IMR-90 (cell line): ENCODE data around the gene GCNA. TPM values are rescaled to one million over a fixed set of nuclear protein-coding genes. Genes with fewer than 3 reads are reported as not detected.
A peak's percentile ranks its signal among the peaks of the same experiment; 100 is the strongest.
"Not testable (repeated sequence)": the region's sequence is repeated elsewhere in the genome, so short reads cannot be mapped to it uniquely, and the experiment has no call there.

ENCODE experiments used
- ATAC-seq: fragments of 200-7000 bp; cut with Tn5 transposase; 2 replicates; pipeline ENCODE4 v1.9.1; 2020; ENCODE audit warnings: low read depth, mild to moderate bottlenecking, moderate library complexity
- BruUV-seq: library from RNA; stranded (reverse); fragments of 400-500 nt; replicated peaks from 2 replicates; lab custom pipeline; 2021; lab: Mats Ljungman, UMichigan
- CTCF ChIA-PET: fragments of 300-600 bp; formaldehyde crosslinking; extraction: SDS; loops from one replicate; lab custom pipeline; 2021; ENCODE audit warnings: antibody characterized with exemption; lab: Yijun Ruan, JAX
- POLR2A ChIA-PET: fragments of 300-600 bp; sonication (Branson Sonifier 250); formaldehyde crosslinking; loops from one replicate; lab custom pipeline; 2022; ENCODE audit warnings: antibody characterized with exemption; ENCODE audit not compliant: unreplicated experiment; lab: Charles Lee
- DNase-seq: peaks from one replicate; pipeline ENCODE4 v3.0.0; 2013
- H2AFZ ChIP-seq: replicated peaks from 2 replicates; pipeline ENCODE3; 2013; ENCODE audit warnings: low read length, mild to moderate bottlenecking; ENCODE audit not compliant: poor library complexity
- H2AK5ac ChIP-seq: 2 replicates; pipeline ENCODE4 v1.6.1; 2013; ENCODE audit warnings: low read depth, low read length, inconsistent platforms
- H2AK9ac ChIP-seq: replicated peaks from 2 replicates; pipeline ENCODE3; 2013; ENCODE audit warnings: mild to moderate bottlenecking, low read depth, low read length, moderate library complexity; ENCODE audit not compliant: poor library complexity
- H2BK120ac ChIP-seq: 2 replicates; pipeline ENCODE4 v1.6.1; 2013; ENCODE audit warnings: low read depth, low read length, inconsistent platforms
- H2BK15ac ChIP-seq: 3 replicates; pipeline ENCODE4 v1.6.1; 2013; ENCODE audit warnings: low read depth, low read length, inconsistent platforms
- H2BK20ac ChIP-seq: 2 replicates; pipeline ENCODE4 v1.6.1; 2013; ENCODE audit warnings: low read depth, mild to moderate bottlenecking, inconsistent platforms, low read length, moderate library complexity
- H2BK5ac ChIP-seq: 2 replicates; pipeline ENCODE4 v1.6.1; 2013; ENCODE audit warnings: mild to moderate bottlenecking, low read depth, low read length, inconsistent platforms; ENCODE audit not compliant: poor library complexity, severe bottlenecking
- H3K14ac ChIP-seq: replicated peaks from 2 replicates; pipeline ENCODE4 v1.6.1; 2013; ENCODE audit warnings: low read depth, low read length, inconsistent platforms
- H3K18ac ChIP-seq: 2 replicates; pipeline ENCODE4 v1.6.1; 2013; ENCODE audit warnings: low read depth, low read length, control low read depth
- H3K23ac ChIP-seq: 2 replicates; pipeline ENCODE4 v1.6.1; 2013; ENCODE audit warnings: low read depth, low read length, inconsistent platforms
- H3K27ac ChIP-seq: 2 replicates; pipeline ENCODE4 v1.5.1; 2013; ENCODE audit warnings: mild to moderate bottlenecking, control low read depth, low read length; ENCODE audit not compliant: insufficient read depth
- H3K27me3 ChIP-seq: 2 replicates; pipeline ENCODE4 v1.6.1; 2013; ENCODE audit warnings: low read length; ENCODE audit not compliant: control insufficient read depth, insufficient read depth
- H3K36me3 ChIP-seq: 2 replicates; pipeline ENCODE4 v1.6.1; 2013; ENCODE audit warnings: low read length, mixed read lengths; ENCODE audit not compliant: control insufficient read depth, insufficient read depth
- H3K4ac ChIP-seq: 2 replicates; pipeline ENCODE4 v1.6.1; 2013; ENCODE audit warnings: low read depth, low read length, inconsistent platforms
- H3K4me1 ChIP-seq: 2 replicates; pipeline ENCODE4 v1.6.1; 2013; ENCODE audit warnings: low read length, mixed read lengths; ENCODE audit not compliant: control insufficient read depth, insufficient read depth
- H3K4me2 ChIP-seq: 2 replicates; pipeline ENCODE4 v1.6.1; 2013; ENCODE audit warnings: low read depth, mild to moderate bottlenecking, control low read depth, low read length, moderate library complexity
- H3K4me3 ChIP-seq: 2 replicates; pipeline ENCODE4 v1.5.1; 2013; ENCODE audit warnings: low read depth, mild to moderate bottlenecking, control low read depth, low read length, moderate library complexity; ENCODE audit not compliant: insufficient read depth
- H3K56ac ChIP-seq: 2 replicates; pipeline ENCODE4 v1.6.1; 2013; ENCODE audit warnings: low read length, inconsistent platforms; ENCODE audit not compliant: insufficient read depth; ENCODE audit errors: extremely low read depth
- H3K79me1 ChIP-seq, 2 experiments: 2 replicates each; pipeline ENCODE4 v1.6.1; 2013; ENCODE audit warnings: low read length in 2 of 2, inconsistent platforms in 1 of 2, low read depth in 1 of 2
- H3K9ac ChIP-seq: 2 replicates; pipeline ENCODE4 v1.6.1; 2013; ENCODE audit warnings: low read depth, low read length, control low read depth
- H3K9me1 ChIP-seq: 2 replicates; pipeline ENCODE4 v1.6.1; 2013; ENCODE audit warnings: low read length, inconsistent platforms; ENCODE audit not compliant: insufficient read depth
- H3K9me3 ChIP-seq: 2 replicates; pipeline ENCODE4 v1.6.1; 2013; ENCODE audit warnings: low read length; ENCODE audit not compliant: control insufficient read depth, insufficient read depth
- H4K20me1 ChIP-seq: 2 replicates; pipeline ENCODE4 v1.6.1; 2013; ENCODE audit warnings: low read length, inconsistent platforms; ENCODE audit not compliant: insufficient read depth
- H4K5ac ChIP-seq: 2 replicates; pipeline ENCODE4 v1.6.1; 2013; ENCODE audit warnings: mild to moderate bottlenecking, low read depth, low read length, control low read depth
- H4K8ac ChIP-seq, 2 experiments: 2 replicates each; pipeline ENCODE4 v1.6.1; 2013; ENCODE audit warnings: low read depth in 2 of 2, low read length in 2 of 2, control low read depth in 1 of 2, inconsistent platforms in 1 of 2
- H4K91ac ChIP-seq: 2 replicates; pipeline ENCODE4 v1.6.1; 2013; ENCODE audit warnings: low read depth, low read length, inconsistent platforms; ENCODE audit not compliant: insufficient read depth
- BHLHE40 ChIP-seq: fragments of 150-350 bp; IDR thresholded peaks from 2 replicates; pipeline ENCODE4 v1.6.1; 2016; ENCODE audit warnings: mild to moderate bottlenecking, low read depth, low read length
- CEBPB ChIP-seq: IDR thresholded peaks from 2 replicates; pipeline ENCODE4 v1.6.1; 2012; ENCODE audit warnings: low read depth, low read length, improper control_type of control experiment
- FOS ChIP-seq: fragments of 150-350 bp; IDR thresholded peaks from 2 replicates; pipeline ENCODE4 v1.6.1; 2016; ENCODE audit warnings: low read depth, low read length
- WGBS, 2 experiments: methylation state at CpG; one replicate each; pipeline versions ENCODE4 v1.1.5 to v1.1.7; 2013; ENCODE audit warnings: missing lambda C conversion rate in 2 of 2; ENCODE audit not compliant: insufficient read length in 1 of 2; ENCODE audit errors: extremely low coverage in 2 of 2; 5-methylcytosine and 5-hydroxymethylcytosine counted together
- dilution Hi-C: fragments of 300-500 bp; cut with HindIII; formaldehyde crosslinking; loops from one replicate; pipeline ENCODE4 v1.14.3; 2018; ENCODE audit warnings: low sequenced_read_pairs; ENCODE audit not compliant: unreplicated experiment
- in situ Hi-C: fragments of 300-500 bp; cut with MboI; formaldehyde crosslinking; loops from 3 replicates; pipeline ENCODE4 v1.14.3; 2019; ENCODE audit warnings: low sequenced_read_pairs, inconsistent platforms, mixed read lengths
- intact Hi-C: fragments of 100-400 bp; cut with micrococcal nuclease; formaldehyde crosslinking; loops from 2 replicates; pipeline ENCODE4 v1.10.0; 2022
- polyA plus RNA-seq, 3 experiments: library from polyadenylated mRNA; depleted of rRNA; stranded (reverse); fragments of >200 nt; gene quantifications; 2 replicates each; pipeline ENCODE4 v1.2.3, GENCODE V29; 2012; ENCODE audit warnings: low replicate concordance in 1 of 3
- total RNA-seq: library from RNA; depleted of rRNA; stranded (reverse); fragments of >200 nt; gene quantifications from 2 replicates; pipeline ENCODE4 v1.2.3, GENCODE V29; 2012
- TF ChIP-seq, protein P1 (sequence below): conservative IDR thresholded peaks from 2 replicates; pipeline ENCODE4 v1.5.1; 2012; ENCODE audit warnings: mild to moderate bottlenecking, low read depth, low read length, improper control_type of control experiment

The GCNA gene
- total and polyA plus RNA-seq, 2 of the 4 experiments (the other 2 are of a cell fraction), result 0.90 to 1.3 TPM

- no CpG with 5 or more reads among the region's 3 CpGs for WGBS, 2 experiments
- H2AFZ ChIP-seq, result no peak overlapping the region
- no peaks in the 10 kb centered on the region for H3K79me1 ChIP-seq
- peaks cover 36% of the 10 kb centered on the region for H3K36me3 ChIP-seq
- H3K56ac ChIP-seq, result no peak overlapping the region
- H3K4me3 ChIP-seq, result no peak overlapping the region
- H3K27me3 ChIP-seq, result peaks cover 4% of the 10 kb centered on the region
- H3K4me2 ChIP-seq, result no peak overlapping the region
- H2BK15ac ChIP-seq, result no peak overlapping the region
- no peak for DNase-seq
- H4K5ac ChIP-seq, result no peak overlapping the region
- dilution Hi-C loops (no loop called here), in situ Hi-C loops (no loop called here), intact Hi-C loops (no loop called here)
- no peak for ATAC-seq
- no peak overlapping the region for H2AK5ac ChIP-seq
- POLR2A ChIA-PET, result no interaction called here
- H4K91ac ChIP-seq, result no peak overlapping the region
- no peak overlapping the region for H4K8ac ChIP-seq
- CTCF ChIA-PET, result no interaction called here
- H3K9me3 ChIP-seq, result peaks cover 7% of the 10 kb centered on the region
- H3K9me1 ChIP-seq, result no peaks in the 10 kb centered on the region
- no peaks in the 10 kb centered on the region for H4K20me1 ChIP-seq
- no peak for TF ChIP-seq BHLHE40
- TF ChIP-seq, protein P1, sequence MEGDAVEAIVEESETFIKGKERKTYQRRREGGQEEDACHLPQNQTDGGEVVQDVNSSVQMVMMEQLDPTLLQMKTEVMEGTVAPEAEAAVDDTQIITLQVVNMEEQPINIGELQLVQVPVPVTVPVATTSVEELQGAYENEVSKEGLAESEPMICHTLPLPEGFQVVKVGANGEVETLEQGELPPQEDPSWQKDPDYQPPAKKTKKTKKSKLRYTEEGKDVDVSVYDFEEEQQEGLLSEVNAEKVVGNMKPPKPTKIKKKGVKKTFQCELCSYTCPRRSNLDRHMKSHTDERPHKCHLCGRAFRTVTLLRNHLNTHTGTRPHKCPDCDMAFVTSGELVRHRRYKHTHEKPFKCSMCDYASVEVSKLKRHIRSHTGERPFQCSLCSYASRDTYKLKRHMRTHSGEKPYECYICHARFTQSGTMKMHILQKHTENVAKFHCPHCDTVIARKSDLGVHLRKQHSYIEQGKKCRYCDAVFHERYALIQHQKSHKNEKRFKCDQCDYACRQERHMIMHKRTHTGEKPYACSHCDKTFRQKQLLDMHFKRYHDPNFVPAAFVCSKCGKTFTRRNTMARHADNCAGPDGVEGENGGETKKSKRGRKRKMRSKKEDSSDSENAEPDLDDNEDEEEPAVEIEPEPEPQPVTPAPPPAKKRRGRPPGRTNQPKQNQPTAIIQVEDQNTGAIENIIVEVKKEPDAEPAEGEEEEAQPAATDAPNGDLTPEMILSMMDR, result no peak
- TF ChIP-seq CEBPB, result no peak
- no peak for TF ChIP-seq FOS
- BruUV-seq, result no TSS peak
- no peak overlapping the region for H3K18ac ChIP-seq
- H3K9ac ChIP-seq, result no peak overlapping the region
- H3K27ac ChIP-seq, result no peak overlapping the region
- H3K4ac ChIP-seq, result no peak overlapping the region
- H3K23ac ChIP-seq, result no peak overlapping the region
- H2BK5ac ChIP-seq, result no peak overlapping the region
- H3K4me1 ChIP-seq, result no peaks in the 10 kb centered on the region
- no peak overlapping the region for H2BK20ac ChIP-seq
- H2AK9ac ChIP-seq, result no peak overlapping the region
- H3K14ac ChIP-seq, result no peak overlapping the region
- no peak overlapping the region for H2BK120ac ChIP-seq
Observed at GRCh38 chrX:71609095-71609750, 31.0 kb downstream of the GCNA start.

GRCh38 chrX:71611736-71612135, 33.5 kb downstream of the GCNA start:
- ATAC-seq, H2BK15ac ChIP-seq, intact Hi-C loops, CTCF ChIA-PET, H4K5ac ChIP-seq, H2BK5ac ChIP-seq, H3K9me1 ChIP-seq, H3K18ac ChIP-seq, H2BK120ac ChIP-seq, H4K20me1 ChIP-seq, H2BK20ac ChIP-seq, H3K14ac ChIP-seq, BruUV-seq, H3K9me3 ChIP-seq, H3K9ac ChIP-seq, H4K8ac ChIP-seq, H3K56ac ChIP-seq, in situ Hi-C loops, H2AFZ ChIP-seq, H2AK5ac ChIP-seq, H3K4me1 ChIP-seq, H3K23ac ChIP-seq, dilution Hi-C loops, DNase-seq, H3K79me1 ChIP-seq, H3K4me2 ChIP-seq, POLR2A ChIA-PET, H3K27me3 ChIP-seq, H3K4ac ChIP-seq, H3K27ac ChIP-seq, H3K4me3 ChIP-seq, H4K91ac ChIP-seq: not testable (repeated sequence)
- H2AK9ac ChIP-seq, result peak overlapping the region; percentile 35
- 87% methylated on average over 3 of the region's 9 CpGs; no CpG with 5 or more reads in 1 of the 2 experiments for WGBS, 2 experiments
- peaks cover 23% of the 10 kb centered on the region for H3K36me3 ChIP-seq
